Cardiac muscle cell (in vitro differentiated cells and primary cell): ENCODE measurements around the gene ANKRD6. TPM values are rescaled to one million over a fixed set of nuclear protein-coding genes. Genes with fewer than 3 reads are reported as not detected.

ENCODE experiments used
- DNase-seq, 2 donors: peaks; one replicate each; pipeline versions ENCODE4 v3.0.0 to v3.0.0-alpha.2; 2010 to 2017; ENCODE audit warnings: low read depth in 1 of 2, low spot score in 1 of 2
- H3K27ac ChIP-seq: fragments of 200-600 bp; sonication (generic); 2 replicates; pipeline ENCODE4 v1.5.1; 2016
- H3K27me3 ChIP-seq: fragments of 200-600 bp; sonication (generic); 2 replicates; pipeline ENCODE4 v1.6.0; 2016; ENCODE audit warnings: control low read depth
- H3K36me3 ChIP-seq: fragments of 200-600 bp; sonication (generic); 2 replicates; pipeline ENCODE4 v1.5.1; 2016; ENCODE audit warnings: control low read depth
- H3K4me1 ChIP-seq: fragments of 200-600 bp; sonication (generic); 2 replicates; pipeline ENCODE4 v1.8.1; 2017; ENCODE audit warnings: low read depth, mild to moderate bottlenecking, mixed run types
- H3K4me3 ChIP-seq: fragments of 200-600 bp; sonication (generic); 2 replicates; pipeline ENCODE4 v1.5.1; 2016; ENCODE audit warnings: mild to moderate bottlenecking
- H3K9me3 ChIP-seq: fragments of 200-600 bp; sonication (generic); 2 replicates; pipeline ENCODE4 v1.5.1; 2017; ENCODE audit warnings: low read depth, mild to moderate bottlenecking, control low read depth
- CTCF ChIP-seq: IDR thresholded peaks from 2 replicates; pipeline ENCODE4 v1.5.1; 2012; ENCODE audit warnings: low read depth, mild to moderate bottlenecking, low read length
- polyA plus RNA-seq: library from polyadenylated mRNA; unstranded; fragments of >200 nt; fragmentation: Nextera tagmentation; extraction: Ambion mirVana; gene quantifications from 2 replicates; pipeline ENCODE4 v1.2.1, GENCODE V29; 2016
- total RNA-seq: library from RNA; depleted of rRNA; stranded (reverse); fragments of >200 nt; gene quantifications from 2 replicates; pipeline ENCODE4 v1.2.3, GENCODE V29; 2016

Gene ANKRD6
- total and polyA plus RNA-seq, 2 experiments from 2014 or later, result 10.3 to 21.5 TPM

DNA sequence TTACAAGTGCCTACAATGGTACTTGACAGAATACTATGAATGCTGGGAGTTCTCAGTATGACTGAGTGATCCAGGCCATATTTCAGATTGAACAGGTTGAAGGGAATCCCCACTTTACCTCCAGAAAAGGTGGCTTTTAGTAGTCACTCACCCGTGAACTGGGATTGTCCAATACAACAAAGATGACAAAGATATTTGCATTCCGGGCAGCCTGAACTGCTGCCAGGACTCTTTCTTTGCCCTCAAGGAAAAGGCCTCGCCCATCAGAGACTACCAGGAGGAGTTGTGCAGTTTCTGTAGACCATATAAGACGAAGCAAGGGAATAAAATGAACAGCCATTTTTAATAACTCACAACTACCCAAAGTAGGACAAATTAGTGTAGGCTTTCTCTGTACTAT lies 211.9 kb downstream of the ANKRD6 start:
- Histone ChIP-seq H3K4me1 (no peaks in the 10 kb centered on the region), H3K9me3 (no peaks in the 10 kb centered on the region), H3K36me3 (peaks cover 35% of the 10 kb centered on the region), H3K27me3 (no peaks in the 10 kb centered on the region), H3K27ac (no peak overlapping the region), H3K4me3 (no peak overlapping the region)
- no peak for DNase-seq
- no peak for TF ChIP-seq CTCF

DNA sequence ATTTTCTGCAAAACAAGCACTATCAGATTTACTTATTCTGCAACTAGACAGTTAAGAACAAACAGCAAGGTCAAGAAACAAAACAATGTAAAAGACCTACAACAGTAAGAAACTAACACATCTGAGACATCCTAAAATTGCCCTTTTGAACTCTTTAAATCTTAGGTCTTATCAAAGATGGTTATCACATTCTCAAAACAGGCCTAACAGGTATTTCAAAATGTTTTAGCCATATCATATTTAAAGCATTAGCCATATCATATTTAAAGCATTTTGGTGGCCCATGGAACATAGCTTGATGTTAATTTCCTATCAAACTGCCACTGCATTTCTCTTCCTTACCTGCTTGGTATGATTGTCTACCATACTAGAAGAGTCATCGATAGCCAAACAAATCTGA lies 216.7 kb downstream of the ANKRD6 start:
- no peak for TF ChIP-seq CTCF
- Histone ChIP-seq H3K27me3 (no peaks in the 10 kb centered on the region), H3K27ac (no peak overlapping the region), H3K4me3 (no peak overlapping the region), H3K4me1 (no peaks in the 10 kb centered on the region), H3K36me3 (peaks cover 75% of the 10 kb centered on the region), H3K9me3 (no peaks in the 10 kb centered on the region)
- DNase-seq, result no peak

- no peak overlapping the region for H3K27ac ChIP-seq
- no peak overlapping the region for H3K4me3 ChIP-seq
- H3K27me3 ChIP-seq, result no peaks in the 10 kb centered on the region
- no peaks in the 10 kb centered on the region for H3K4me1 ChIP-seq
- no peak for TF ChIP-seq CTCF
- H3K9me3 ChIP-seq, result no peaks in the 10 kb centered on the region
- no peak for DNase-seq
- peaks cover 72% of the 10 kb centered on the region for H3K36me3 ChIP-seq
Measured at GRCh38 chr6:89650579-89650978, 217.6 kb downstream of the ANKRD6 start.

- Histone ChIP-seq H3K36me3 (peaks cover 66% of the 10 kb centered on the region), H3K27ac (no peak overlapping the region), H3K9me3 (no peaks in the 10 kb centered on the region), H3K27me3 (no peaks in the 10 kb centered on the region), H3K4me3 (no peak overlapping the region), H3K4me1 (no peaks in the 10 kb centered on the region)
- TF ChIP-seq CTCF, result no peak
- no peak for DNase-seq
Measured at GRCh38 chr6:89655122-89655521, 222.2 kb downstream of the ANKRD6 start.

DNA sequence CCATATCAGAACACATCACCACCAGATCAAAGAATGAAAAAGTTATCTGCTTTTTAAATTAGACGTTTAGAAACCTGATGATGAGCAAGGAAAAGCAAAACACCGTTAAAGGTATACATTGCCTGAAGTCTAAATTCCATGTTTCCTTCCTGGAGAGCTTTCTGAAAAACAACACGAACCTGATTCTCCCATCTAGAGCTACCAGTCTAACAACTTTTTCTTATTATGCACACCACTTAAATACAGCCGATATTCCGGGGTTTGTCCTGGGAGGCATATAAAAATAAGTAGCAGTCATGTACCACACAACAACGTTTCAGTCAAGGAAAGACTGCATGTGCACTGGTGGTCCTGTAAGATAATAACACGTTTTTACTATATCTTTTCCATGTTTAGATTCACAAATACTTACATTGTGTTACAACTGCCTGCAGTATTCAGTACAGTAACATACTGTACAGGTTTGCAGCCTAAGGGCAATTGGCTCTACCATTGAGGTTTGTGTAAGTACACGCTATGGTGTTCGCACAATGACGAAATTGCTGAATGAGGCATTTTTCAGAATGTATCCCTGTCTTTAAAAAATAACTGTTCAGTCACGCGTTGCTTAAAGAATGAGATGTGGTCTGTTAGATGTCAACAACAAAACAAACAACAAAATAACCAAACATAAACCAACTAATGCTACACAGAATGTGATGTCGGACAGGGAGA lies 224.7 kb downstream of the ANKRD6 start:
- no peaks in the 10 kb centered on the region for H3K9me3 ChIP-seq
- no peaks in the 10 kb centered on the region for H3K27me3 ChIP-seq
- TF ChIP-seq CTCF, result no peak
- no peaks in the 10 kb centered on the region for H3K4me1 ChIP-seq
- H3K4me3 ChIP-seq, result no peak overlapping the region
- H3K36me3 ChIP-seq, result peaks cover 68% of the 10 kb centered on the region
- DNase-seq, result no peak
- H3K27ac ChIP-seq, result no peak overlapping the region

GRCh38 chr6:89660981-89661380 lies 228.0 kb downstream of the ANKRD6 start:
- H3K4me1 ChIP-seq, result no peaks in the 10 kb centered on the region
- H3K36me3 ChIP-seq, result peaks cover 59% of the 10 kb centered on the region
- no peak overlapping the region for H3K4me3 ChIP-seq
- no peak for DNase-seq
- no peaks in the 10 kb centered on the region for H3K9me3 ChIP-seq
- no peak overlapping the region for H3K27ac ChIP-seq
- H3K27me3 ChIP-seq, result no peaks in the 10 kb centered on the region
- TF ChIP-seq CTCF, result no peak
